Umbilical cord (tissue), 2 donors: ENCODE data around the gene IL4R. TPM values are rescaled to one million over a fixed set of nuclear protein-coding genes. Genes with fewer than 3 reads are reported as not detected.
"Not testable (repeated sequence)": the region's sequence is repeated elsewhere in the genome, so short reads cannot be mapped to it uniquely, and the experiment has no call there.

Source experiments
- DNase-seq: peaks from one replicate; pipeline ENCODE4 v3.0.0-alpha.2; 2015; ENCODE audit warnings: low spot score
- total RNA-seq: library from RNA; depleted of rRNA; stranded (reverse); fragments of >200 nt; gene quantifications from one replicate; pipeline ENCODE4 v1.2.3, GENCODE V29; 2014; ENCODE audit warnings: low replicate concordance; ENCODE audit not compliant: insufficient read depth

The IL4R gene
- total RNA-seq, result 13.0 TPM

DNA sequence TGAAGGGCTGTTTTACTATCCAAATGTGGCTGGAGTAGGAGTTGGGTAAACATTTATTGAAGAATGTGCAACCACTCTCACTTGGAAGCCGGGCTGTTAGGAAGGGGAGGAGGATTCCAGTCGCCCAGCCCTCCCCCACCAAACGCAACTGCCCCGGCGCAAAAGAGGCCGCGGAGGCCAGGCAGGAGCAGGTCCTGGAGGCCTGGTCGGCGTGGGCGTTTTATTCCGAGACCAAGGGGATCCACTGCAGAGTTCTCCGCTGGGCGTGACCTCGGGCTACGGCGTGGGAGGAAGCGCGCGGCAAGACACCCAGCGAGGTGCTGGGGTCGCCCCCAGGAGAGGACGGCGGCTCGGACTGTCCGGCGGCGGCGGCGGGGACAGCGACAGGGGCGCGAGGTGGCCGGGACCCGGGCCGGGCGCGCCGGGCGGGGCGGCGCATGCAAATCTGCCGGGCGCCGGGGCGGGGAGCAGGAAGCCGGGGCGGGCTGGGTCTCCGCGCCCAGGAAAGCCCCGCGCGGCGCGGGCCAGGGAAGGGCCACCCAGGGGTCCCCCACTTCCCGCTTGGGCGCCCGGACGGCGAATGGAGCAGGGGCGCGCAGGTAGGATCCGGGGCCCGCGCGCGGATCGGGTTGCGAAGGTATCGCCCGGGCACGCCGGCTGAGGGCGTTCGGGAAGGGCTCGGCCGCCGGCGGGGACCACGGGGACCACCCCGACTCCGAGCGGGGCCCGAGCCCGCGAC is at the start of gene IL4R:
Gene IL4R (plus strand): TSS at position 553 of the 739 bp plus-strand sequence. CDS start 26,230 bp downstream, outside the sequence.
- DNase-seq, result no peak

DNA sequence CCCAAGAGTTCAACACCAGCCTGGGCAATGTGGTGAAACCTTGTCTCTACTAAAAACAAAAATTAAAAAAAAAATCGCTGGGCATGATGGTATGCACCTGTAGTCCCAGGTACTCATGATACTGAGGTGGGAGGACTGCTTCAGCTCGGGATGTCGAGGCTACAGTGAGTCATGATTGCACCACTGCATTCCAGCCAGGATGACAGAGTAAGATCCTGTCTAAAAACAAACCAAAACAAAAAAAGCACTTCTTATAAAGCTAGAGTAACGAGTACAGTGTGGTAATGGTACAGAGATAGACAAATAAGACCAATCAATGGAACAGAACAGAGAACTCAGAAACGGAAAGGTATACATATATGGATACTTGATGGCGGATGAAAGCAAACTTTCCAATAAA is 49.6 kb upstream of the IL4R start:
- peak; percentile 31 for DNase-seq

- no peak for DNase-seq
These were observed 47.8 kb upstream of the IL4R start for GRCh38 chr16:27265982-27266381.

DNA sequence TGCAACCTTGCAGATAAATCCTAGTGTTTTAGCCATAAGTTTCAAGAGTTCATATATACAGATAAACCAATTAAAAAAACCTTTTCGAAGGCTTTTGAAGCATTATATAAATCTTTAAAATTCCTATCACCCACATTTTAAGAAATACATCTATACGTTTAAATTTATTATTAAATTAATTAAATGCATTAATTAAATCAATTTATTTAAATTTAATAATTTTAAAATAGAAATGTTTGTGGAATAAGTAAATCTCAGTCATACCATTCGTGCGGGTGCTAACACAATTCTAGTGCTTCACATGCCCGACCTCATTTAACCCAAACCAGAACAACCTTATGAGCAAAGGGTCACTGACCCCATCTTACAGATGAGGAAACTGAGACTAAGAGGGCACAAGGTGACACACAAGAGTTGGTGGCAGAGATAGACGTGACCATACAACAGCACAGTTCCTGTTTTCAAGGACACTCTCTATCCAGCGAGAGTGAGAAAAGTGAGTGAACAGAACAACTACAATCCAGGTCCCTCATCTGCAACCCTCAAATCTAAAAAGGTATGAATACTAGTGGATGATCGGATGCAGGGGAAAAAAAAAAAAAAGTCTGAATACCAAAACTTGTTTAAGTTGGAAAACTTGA is 46.6 kb upstream of the IL4R start:
- no peak for DNase-seq

GRCh38 chr16:27268376-27269299 is 45.1 kb upstream of the IL4R start, which contains the start of gene NSMCE1:
Gene NSMCE1, minus strand, starts transcription at chr16:27268772. Its CDS starts 11,202 bp downstream, at chr16:27257570.
- peak; percentile 97 for DNase-seq

- DNase-seq, result no peak
These were observed 44.2 kb upstream of the IL4R start for GRCh38 chr16:27269300-27270150.

- DNase-seq, result no peak
These were observed 43.4 kb upstream of the IL4R start for GRCh38 chr16:27270349-27270748.

GRCh38 chr16:27272076-27272475 is 41.7 kb upstream of the IL4R start:
- no peak for DNase-seq

GRCh38 chr16:27272697-27273096 is 41.1 kb upstream of the IL4R start:
- DNase-seq, result not testable (repeated sequence)

DNA sequence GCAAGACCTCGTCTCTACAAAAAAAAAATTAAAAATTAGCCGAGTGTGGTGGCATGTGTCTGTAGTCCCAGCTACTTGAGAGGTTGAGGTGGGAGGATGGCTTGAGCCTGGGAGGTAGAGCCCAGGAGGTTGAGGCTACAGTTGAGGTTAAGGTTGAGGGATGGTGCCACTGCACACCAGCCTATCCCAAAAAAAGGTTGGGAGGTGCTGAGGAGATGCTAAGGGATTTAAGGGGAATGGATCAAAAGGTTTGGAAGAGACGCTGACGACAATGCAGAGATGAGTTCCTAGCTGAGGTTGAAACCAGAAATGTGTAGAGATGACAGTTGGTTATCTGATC is 40.5 kb upstream of the IL4R start:
- DNase-seq, result no peak

- DNase-seq, result no peak
These were observed 39.9 kb upstream of the IL4R start for GRCh38 chr16:27273670-27274423.

- not testable (repeated sequence) for DNase-seq
These were observed 39.3 kb upstream of the IL4R start for GRCh38 chr16:27274424-27274874.

GRCh38 chr16:27275394-27275793 is 38.4 kb upstream of the IL4R start:
- no peak for DNase-seq

- DNase-seq, result no peak
These were observed 32.5 kb upstream of the IL4R start for GRCh38 chr16:27281243-27281642.

GRCh38 chr16:27284865-27285675 is 28.7 kb upstream of the IL4R start:
- DNase-seq, result no peak

DNA sequence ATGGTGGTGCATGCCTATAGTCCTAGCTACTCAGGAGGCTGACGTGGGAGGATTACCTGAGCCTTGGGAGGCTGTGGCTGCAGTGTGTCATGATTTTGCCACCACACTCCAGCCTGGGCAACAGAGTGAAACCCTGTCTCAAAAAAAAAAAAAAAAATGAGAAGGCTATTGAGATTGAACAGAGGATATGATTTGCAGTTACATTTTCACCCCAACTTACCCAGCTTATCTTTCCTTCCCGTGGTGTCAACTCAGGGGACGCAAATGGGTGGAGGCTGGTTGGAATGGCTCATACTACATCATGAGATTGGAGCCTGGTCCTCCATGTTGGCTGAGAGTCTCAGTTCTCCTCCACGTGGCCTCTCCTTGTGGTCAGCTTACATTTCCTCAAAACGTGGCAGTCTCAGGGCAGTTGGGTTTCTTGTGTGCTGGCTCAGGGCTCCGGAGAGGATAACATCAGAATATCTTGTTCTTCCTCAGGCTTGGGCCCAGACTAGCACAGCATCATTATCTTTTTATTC is 28.0 kb upstream of the IL4R start:
- DNase-seq, result no peak

GRCh38 chr16:27286451-27286850 is 27.3 kb upstream of the IL4R start:
- peak; percentile 49 for DNase-seq

DNA sequence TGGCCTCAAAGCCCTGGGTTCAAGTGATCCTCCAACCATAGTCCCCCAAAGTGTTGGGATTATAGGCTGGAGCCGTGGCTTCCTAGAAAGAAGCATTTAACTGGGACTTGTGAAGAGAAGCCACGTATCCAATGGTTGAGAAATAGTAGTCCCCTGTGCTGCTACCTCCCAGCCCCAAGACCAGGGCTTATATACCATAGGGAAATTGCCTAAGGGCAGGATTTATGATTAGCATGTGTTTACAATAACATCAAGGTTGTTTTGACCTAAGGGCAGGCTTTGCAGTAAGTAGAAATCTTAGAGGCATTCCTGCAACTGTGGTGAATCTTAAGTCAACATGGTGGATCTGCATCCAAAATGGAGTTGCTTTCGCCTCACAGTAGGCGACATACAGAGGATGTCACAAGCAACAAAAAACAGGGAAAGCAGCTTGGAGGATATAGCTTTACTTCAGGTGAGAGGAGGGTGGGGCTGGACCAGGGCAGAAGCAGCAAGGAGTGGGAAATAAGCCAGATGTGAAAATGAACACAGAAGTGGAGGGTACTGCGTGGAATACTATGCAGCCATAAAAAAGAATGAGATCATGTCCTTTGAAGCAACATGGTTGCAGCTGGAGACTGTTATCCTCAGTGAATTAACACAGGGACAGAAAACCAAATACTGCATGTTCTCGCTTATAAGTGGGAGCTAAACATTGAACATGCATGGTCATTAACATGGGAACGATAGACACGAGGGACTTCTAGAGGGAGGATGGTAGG is 26.5 kb upstream of the IL4R start:
- DNase-seq, result no peak
